IMR-90 (cell line): ENCODE measurements around the gene MCTP2. TPM values are rescaled to one million over a fixed set of nuclear protein-coding genes. Genes with fewer than 3 reads are reported as not detected.

Source experiments
- ATAC-seq: fragments of 200-7000 bp; cut with Tn5 transposase; 2 replicates; pipeline ENCODE4 v1.9.1; 2020; ENCODE audit warnings: low read depth, mild to moderate bottlenecking, moderate library complexity
- BruUV-seq: library from RNA; stranded (reverse); fragments of 400-500 nt; replicated peaks from 2 replicates; lab custom pipeline; 2021; lab: Mats Ljungman, UMichigan
- CTCF ChIA-PET: fragments of 300-600 bp; formaldehyde crosslinking; extraction: SDS; loops from one replicate; lab custom pipeline; 2021; ENCODE audit warnings: antibody characterized with exemption; lab: Yijun Ruan, JAX
- POLR2A ChIA-PET: fragments of 300-600 bp; sonication (Branson Sonifier 250); formaldehyde crosslinking; loops from one replicate; lab custom pipeline; 2022; ENCODE audit warnings: antibody characterized with exemption; ENCODE audit not compliant: unreplicated experiment; lab: Charles Lee
- DNase-seq: peaks from one replicate; pipeline ENCODE4 v3.0.0; 2013
- H2AFZ ChIP-seq: replicated peaks from 2 replicates; pipeline ENCODE3; 2013; ENCODE audit warnings: low read length, mild to moderate bottlenecking; ENCODE audit not compliant: poor library complexity
- H2AK5ac ChIP-seq: 2 replicates; pipeline ENCODE4 v1.6.1; 2013; ENCODE audit warnings: low read depth, low read length, inconsistent platforms
- H2AK9ac ChIP-seq: replicated peaks from 2 replicates; pipeline ENCODE3; 2013; ENCODE audit warnings: mild to moderate bottlenecking, low read depth, low read length, moderate library complexity; ENCODE audit not compliant: poor library complexity
- H2BK120ac ChIP-seq: 2 replicates; pipeline ENCODE4 v1.6.1; 2013; ENCODE audit warnings: low read depth, low read length, inconsistent platforms
- H2BK15ac ChIP-seq: 3 replicates; pipeline ENCODE4 v1.6.1; 2013; ENCODE audit warnings: low read depth, low read length, inconsistent platforms
- H2BK20ac ChIP-seq: 2 replicates; pipeline ENCODE4 v1.6.1; 2013; ENCODE audit warnings: low read depth, mild to moderate bottlenecking, inconsistent platforms, low read length, moderate library complexity
- H2BK5ac ChIP-seq: 2 replicates; pipeline ENCODE4 v1.6.1; 2013; ENCODE audit warnings: mild to moderate bottlenecking, low read depth, low read length, inconsistent platforms; ENCODE audit not compliant: poor library complexity, severe bottlenecking
- H3K14ac ChIP-seq: replicated peaks from 2 replicates; pipeline ENCODE4 v1.6.1; 2013; ENCODE audit warnings: low read depth, low read length, inconsistent platforms
- H3K18ac ChIP-seq: 2 replicates; pipeline ENCODE4 v1.6.1; 2013; ENCODE audit warnings: low read depth, low read length, control low read depth
- H3K23ac ChIP-seq: 2 replicates; pipeline ENCODE4 v1.6.1; 2013; ENCODE audit warnings: low read depth, low read length, inconsistent platforms
- H3K27ac ChIP-seq: 2 replicates; pipeline ENCODE4 v1.5.1; 2013; ENCODE audit warnings: mild to moderate bottlenecking, control low read depth, low read length; ENCODE audit not compliant: insufficient read depth
- H3K27me3 ChIP-seq: 2 replicates; pipeline ENCODE4 v1.6.1; 2013; ENCODE audit warnings: low read length; ENCODE audit not compliant: control insufficient read depth, insufficient read depth
- H3K36me3 ChIP-seq: 2 replicates; pipeline ENCODE4 v1.6.1; 2013; ENCODE audit warnings: low read length, mixed read lengths; ENCODE audit not compliant: control insufficient read depth, insufficient read depth
- H3K4ac ChIP-seq: 2 replicates; pipeline ENCODE4 v1.6.1; 2013; ENCODE audit warnings: low read depth, low read length, inconsistent platforms
- H3K4me1 ChIP-seq: 2 replicates; pipeline ENCODE4 v1.6.1; 2013; ENCODE audit warnings: low read length, mixed read lengths; ENCODE audit not compliant: control insufficient read depth, insufficient read depth
- H3K4me2 ChIP-seq: 2 replicates; pipeline ENCODE4 v1.6.1; 2013; ENCODE audit warnings: low read depth, mild to moderate bottlenecking, control low read depth, low read length, moderate library complexity
- H3K4me3 ChIP-seq: 2 replicates; pipeline ENCODE4 v1.5.1; 2013; ENCODE audit warnings: low read depth, mild to moderate bottlenecking, control low read depth, low read length, moderate library complexity; ENCODE audit not compliant: insufficient read depth
- H3K56ac ChIP-seq: 2 replicates; pipeline ENCODE4 v1.6.1; 2013; ENCODE audit warnings: low read length, inconsistent platforms; ENCODE audit not compliant: insufficient read depth; ENCODE audit errors: extremely low read depth
- H3K79me1 ChIP-seq, 2 experiments: 2 replicates each; pipeline ENCODE4 v1.6.1; 2013; ENCODE audit warnings: low read length in 2 of 2, inconsistent platforms in 1 of 2, low read depth in 1 of 2
- H3K9ac ChIP-seq: 2 replicates; pipeline ENCODE4 v1.6.1; 2013; ENCODE audit warnings: low read depth, low read length, control low read depth
- H3K9me1 ChIP-seq: 2 replicates; pipeline ENCODE4 v1.6.1; 2013; ENCODE audit warnings: low read length, inconsistent platforms; ENCODE audit not compliant: insufficient read depth
- H3K9me3 ChIP-seq: 2 replicates; pipeline ENCODE4 v1.6.1; 2013; ENCODE audit warnings: low read length; ENCODE audit not compliant: control insufficient read depth, insufficient read depth
- H4K20me1 ChIP-seq: 2 replicates; pipeline ENCODE4 v1.6.1; 2013; ENCODE audit warnings: low read length, inconsistent platforms; ENCODE audit not compliant: insufficient read depth
- H4K5ac ChIP-seq: 2 replicates; pipeline ENCODE4 v1.6.1; 2013; ENCODE audit warnings: mild to moderate bottlenecking, low read depth, low read length, control low read depth
- H4K8ac ChIP-seq, 2 experiments: 2 replicates each; pipeline ENCODE4 v1.6.1; 2013; ENCODE audit warnings: low read depth in 2 of 2, low read length in 2 of 2, control low read depth in 1 of 2, inconsistent platforms in 1 of 2
- H4K91ac ChIP-seq: 2 replicates; pipeline ENCODE4 v1.6.1; 2013; ENCODE audit warnings: low read depth, low read length, inconsistent platforms; ENCODE audit not compliant: insufficient read depth
- CEBPB ChIP-seq: IDR thresholded peaks from 2 replicates; pipeline ENCODE4 v1.6.1; 2012; ENCODE audit warnings: low read depth, low read length, improper control_type of control experiment
- CHD1 ChIP-seq: IDR thresholded peaks from 2 replicates; pipeline ENCODE4 v1.6.1; 2012; ENCODE audit warnings: low read depth, low read length, improper control_type of control experiment
- FOS ChIP-seq: fragments of 150-350 bp; IDR thresholded peaks from 2 replicates; pipeline ENCODE4 v1.6.1; 2016; ENCODE audit warnings: low read depth, low read length
- MAFK ChIP-seq: IDR thresholded peaks from 2 replicates; pipeline ENCODE4 v1.6.1; 2012; ENCODE audit warnings: low read depth, low read length, improper control_type of control experiment
- RAD21 ChIP-seq: IDR thresholded peaks from 2 replicates; pipeline ENCODE4 v1.6.1; 2012; ENCODE audit warnings: low read length, improper control_type of control experiment
- WGBS, 2 experiments: methylation state at CpG; one replicate each; pipeline versions ENCODE4 v1.1.5 to v1.1.7; 2013; ENCODE audit warnings: missing lambda C conversion rate in 2 of 2; ENCODE audit not compliant: insufficient read length in 1 of 2; ENCODE audit errors: extremely low coverage in 2 of 2; 5-methylcytosine and 5-hydroxymethylcytosine counted together
- dilution Hi-C: fragments of 300-500 bp; cut with HindIII; formaldehyde crosslinking; loops from one replicate; pipeline ENCODE4 v1.14.3; 2018; ENCODE audit warnings: low sequenced_read_pairs; ENCODE audit not compliant: unreplicated experiment
- in situ Hi-C: fragments of 300-500 bp; cut with MboI; formaldehyde crosslinking; loops from 3 replicates; pipeline ENCODE4 v1.14.3; 2019; ENCODE audit warnings: low sequenced_read_pairs, inconsistent platforms, mixed read lengths
- intact Hi-C: fragments of 100-400 bp; cut with micrococcal nuclease; formaldehyde crosslinking; loops from 2 replicates; pipeline ENCODE4 v1.10.0; 2022
- polyA plus RNA-seq, 3 experiments: library from polyadenylated mRNA; depleted of rRNA; stranded (reverse); fragments of >200 nt; gene quantifications; 2 replicates each; pipeline ENCODE4 v1.2.3, GENCODE V29; 2012; ENCODE audit warnings: low replicate concordance in 1 of 3
- total RNA-seq: library from RNA; depleted of rRNA; stranded (reverse); fragments of >200 nt; gene quantifications from 2 replicates; pipeline ENCODE4 v1.2.3, GENCODE V29; 2012

Gene MCTP2
- total and polyA plus RNA-seq, 2 of the 4 experiments (the other 2 are of a cell fraction), result 5.1 to 9.9 TPM

DNA sequence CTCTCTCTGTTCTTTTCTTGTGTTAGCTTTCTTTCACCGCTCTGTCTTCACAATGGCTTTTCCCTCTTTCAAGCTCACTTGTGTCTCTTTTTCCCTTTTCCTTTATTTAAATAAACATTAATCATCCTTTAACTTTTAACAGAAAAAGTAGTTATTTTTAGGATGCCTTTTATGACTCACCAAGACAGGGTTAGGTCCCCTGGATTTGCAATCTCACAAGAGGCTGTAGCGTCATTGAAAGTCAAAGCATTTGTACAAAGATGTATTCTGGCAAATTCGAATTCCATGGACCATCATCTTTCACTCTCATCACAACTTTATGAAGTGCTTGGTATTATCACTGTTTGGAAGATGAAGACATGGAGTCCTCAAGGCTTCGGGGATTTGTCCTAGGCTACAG lies 34.8 kb upstream of the MCTP2 start:
- BruUV-seq, result no TSS peak
- H2BK15ac ChIP-seq, result 0 out of 3 replicates have a peak overlapping the region, but pooled peaks have one; percentile 26
- no peaks in the 10 kb centered on the region for H3K9me3 ChIP-seq
- no peak overlapping the region for H2AFZ ChIP-seq
- H3K23ac ChIP-seq, result peak overlapping the region; percentile 68; the same call in 1 of the 2 replicates
- peaks cover 6% of the 10 kb centered on the region for H3K9me1 ChIP-seq
- H3K4me2 ChIP-seq, result no peak overlapping the region
- peak overlapping the region; percentile 68; the same call in 1 of the 2 replicates for H2BK120ac ChIP-seq
- no peak overlapping the region for H3K18ac ChIP-seq
- no peak overlapping the region for H3K56ac ChIP-seq
- no peaks in the 10 kb centered on the region for H3K79me1 ChIP-seq
- CTCF ChIA-PET, result interaction anchor here (0.5 to 1.0 kb wide), 2 partner anchors 90 to 127 kb away, joined by 3 to 4 read pairs; no protein-coding TSS in a partner anchor
- H4K91ac ChIP-seq, result no peak overlapping the region
- H2AK9ac ChIP-seq, result no peak overlapping the region
- peak overlapping the region; percentile 63 for H2BK20ac ChIP-seq
- H3K4me1 ChIP-seq, result 0 out of 2 replicates have a peak, but pooled peaks cover 2% of the 10 kb centered on the region
- intact Hi-C loops, result no loop called here
- H2BK5ac ChIP-seq, result no peak overlapping the region
- peak overlapping the region in 1 of 2 experiments; percentile 43; a peak in 1 of 4 replicates for H4K8ac ChIP-seq
- no peaks in the 10 kb centered on the region for H3K27me3 ChIP-seq
- H3K4me3 ChIP-seq, result no peak overlapping the region
- POLR2A ChIA-PET, result interaction anchor here (0.6 kb wide), 1 partner anchor 16 kb away, joined by 4 read pairs; no protein-coding TSS in a partner anchor
- dilution Hi-C loops, result no loop called here
- H3K9ac ChIP-seq, result no peak overlapping the region
- in situ Hi-C loops, result no loop called here
- H4K20me1 ChIP-seq, result no peaks in the 10 kb centered on the region
- H3K14ac ChIP-seq, result no peak overlapping the region
- H3K27ac ChIP-seq, result no peak overlapping the region
- H2AK5ac ChIP-seq, result no peak overlapping the region; the same call in 1 of the 2 replicates
- peak overlapping the region; percentile 43; the same call in 1 of the 2 replicates for H3K4ac ChIP-seq
- no CpG with 5 or more reads among the region's 4 CpGs for WGBS, 2 experiments
- TF ChIP-seq CEBPB (0 out of 2 replicates have a peak, but pooled peaks have one; percentile 15), RAD21 (no peak), MAFK (no peak), FOS (no peak), CHD1 (no peak)
- DNase-seq, result peak; percentile 60
- no peaks in the 10 kb centered on the region for H3K36me3 ChIP-seq
- no peak for ATAC-seq
- no peak overlapping the region for H4K5ac ChIP-seq
